Suppressor macrophage treated with lipopolysaccharide for 1 hour (primary cell): ENCODE data around the gene ATR.
"Not testable (repeated sequence)": the region's sequence is repeated elsewhere in the genome, so short reads cannot be mapped to it uniquely, and the experiment has no call there.

Source experiments
- DNase-seq, 3 donors: peaks; one replicate each; pipeline ENCODE4 v3.0.0-alpha.2; 2020 to 2022

ATR gene

DNA sequence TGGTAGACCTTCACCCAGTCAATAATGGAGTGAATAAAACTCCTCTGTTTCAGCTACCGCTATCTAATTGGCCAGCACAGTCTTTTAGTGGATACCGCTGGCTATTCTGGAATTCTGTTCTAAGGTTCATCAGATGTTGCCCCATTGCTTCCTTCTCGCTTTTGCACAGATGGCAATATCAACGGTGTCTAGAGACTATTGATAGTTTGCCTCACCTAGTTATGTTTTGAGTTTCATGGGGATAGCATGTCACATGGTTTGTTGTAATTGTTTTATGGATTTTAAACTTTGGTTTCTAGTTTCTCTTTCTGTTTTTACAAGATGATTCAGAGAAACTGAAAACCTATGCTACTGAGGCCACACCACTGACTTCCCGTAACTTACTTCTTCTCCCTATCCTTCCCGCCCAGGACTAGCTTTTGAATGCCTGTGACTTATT is 132.7 kb downstream of the ATR start:
- peak; percentile 76 to 94 (median 79) for DNase-seq

DNA sequence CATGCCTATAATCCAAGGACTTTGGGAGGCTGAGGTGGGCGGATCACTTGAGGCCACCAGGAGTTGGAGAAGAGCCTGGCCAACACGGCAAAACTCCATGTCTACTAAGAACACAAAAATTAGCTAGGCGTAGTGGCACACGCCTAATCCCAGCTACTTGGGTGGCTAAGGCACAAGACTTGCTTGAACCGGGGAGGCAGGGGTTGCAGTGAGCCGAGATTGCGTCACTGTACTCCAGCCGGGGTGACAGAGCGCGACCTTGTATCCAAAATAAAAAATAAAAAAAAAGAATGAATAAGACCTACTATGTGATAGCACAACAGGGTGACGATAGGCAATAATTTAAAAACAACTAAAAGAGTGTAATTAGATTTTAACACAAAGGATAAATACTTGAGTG is 134.2 kb downstream of the ATR start:
- no peak for DNase-seq

DNA sequence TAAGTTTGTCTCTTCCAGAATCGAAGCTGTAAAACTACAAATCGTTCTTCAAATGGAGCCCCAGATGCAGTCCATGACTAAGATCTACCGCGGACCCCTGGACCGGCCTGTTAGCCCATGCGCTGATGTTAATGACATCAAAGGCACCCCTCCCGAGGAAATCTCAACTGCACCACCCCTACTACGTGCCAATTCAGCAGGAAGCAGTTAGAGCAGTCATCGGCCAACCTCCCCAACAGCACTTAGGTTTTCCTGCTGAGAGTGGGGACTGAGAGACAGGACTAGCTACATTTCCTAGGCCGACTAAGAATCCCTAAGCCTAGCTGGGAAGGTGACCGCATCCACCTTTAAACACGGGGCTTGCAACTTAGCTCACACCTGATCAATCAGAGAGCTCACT is 135.5 kb downstream of the ATR start:
- DNase-seq, result not testable (repeated sequence)

DNA sequence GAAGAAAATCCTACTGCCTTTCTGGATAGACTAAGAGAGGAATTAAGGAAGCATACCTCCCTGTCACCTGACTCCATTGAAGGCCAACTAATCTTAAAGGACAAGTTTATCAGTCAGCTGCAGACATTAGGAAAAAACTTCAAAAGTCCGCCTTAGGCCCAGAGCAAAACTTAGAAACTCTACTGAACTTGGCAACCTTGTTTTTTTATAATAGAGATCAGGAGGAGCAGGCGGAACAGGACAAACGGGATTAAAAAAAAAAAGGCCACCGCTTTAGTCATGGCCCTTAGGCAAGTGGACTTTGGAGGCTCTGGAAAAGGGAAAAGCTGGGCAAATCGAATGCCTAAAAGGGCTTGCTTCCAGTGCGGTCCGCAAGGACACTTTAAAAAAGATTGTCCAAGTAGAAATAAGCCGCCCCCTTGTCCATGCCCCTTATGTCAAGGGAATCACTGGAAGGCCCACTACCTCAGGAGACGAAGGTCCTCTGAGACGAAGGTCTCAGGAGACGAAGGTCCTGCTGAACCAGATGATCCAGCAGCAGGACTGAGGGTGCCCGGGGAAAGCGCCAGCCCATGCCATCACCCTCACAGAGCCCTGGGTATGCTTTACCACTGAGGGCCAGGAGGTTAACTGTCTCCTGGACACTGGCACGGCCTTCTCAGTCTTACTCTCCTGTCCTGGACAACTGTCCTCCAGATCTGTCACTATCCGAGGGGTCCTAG is 138.9 kb downstream of the ATR start:
- DNase-seq, result not testable (repeated sequence)

DNA sequence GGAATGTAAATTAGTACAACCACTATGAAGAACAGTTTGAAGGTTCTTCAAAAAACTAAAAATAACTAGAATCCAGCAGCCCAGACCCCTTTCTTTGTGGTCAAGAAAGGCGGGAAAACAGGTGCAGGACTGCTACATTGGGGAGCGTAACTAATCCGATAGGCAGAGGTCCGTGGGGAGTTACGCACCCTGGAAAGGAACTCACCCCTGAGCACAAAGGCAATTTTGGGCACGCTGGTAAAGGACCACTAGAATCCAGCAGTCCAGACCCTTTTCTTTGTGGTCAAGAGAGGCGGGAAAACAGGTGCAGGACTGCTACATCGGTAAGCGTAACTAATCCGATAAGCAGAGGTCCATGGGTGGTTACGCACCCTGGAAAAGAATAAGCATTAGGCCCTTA is 140.4 kb downstream of the ATR start:
- DNase-seq, result not testable (repeated sequence)

DNA sequence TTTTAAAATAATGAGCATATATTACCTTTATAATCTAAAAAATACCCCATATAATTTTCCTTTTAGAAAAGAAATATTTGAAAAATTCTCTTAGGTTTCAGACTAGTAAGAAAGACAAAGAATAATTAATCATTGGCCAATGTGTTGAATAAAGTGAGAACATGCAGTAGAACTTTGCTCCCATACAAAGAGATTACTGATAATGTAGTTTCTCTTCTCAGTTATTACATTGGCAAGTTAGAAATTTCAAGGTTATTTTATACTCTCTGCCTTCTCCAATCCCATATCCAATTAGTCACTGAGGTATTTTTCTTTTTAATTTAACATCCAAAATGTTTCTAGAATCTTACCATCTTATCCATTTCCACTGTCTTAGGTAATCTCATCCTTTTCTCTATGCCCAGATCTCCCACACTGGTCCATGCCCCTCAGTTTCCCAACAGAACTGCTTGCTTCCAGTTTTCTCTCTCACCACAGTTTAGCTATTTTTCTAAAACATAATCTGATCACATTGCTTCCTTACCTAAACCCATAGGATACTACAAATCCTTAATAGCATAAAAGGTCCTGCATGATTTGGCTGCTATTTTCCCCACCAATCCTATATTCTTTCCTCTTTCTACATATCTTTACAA is 141.5 kb downstream of the ATR start:
- DNase-seq, result no peak

DNA sequence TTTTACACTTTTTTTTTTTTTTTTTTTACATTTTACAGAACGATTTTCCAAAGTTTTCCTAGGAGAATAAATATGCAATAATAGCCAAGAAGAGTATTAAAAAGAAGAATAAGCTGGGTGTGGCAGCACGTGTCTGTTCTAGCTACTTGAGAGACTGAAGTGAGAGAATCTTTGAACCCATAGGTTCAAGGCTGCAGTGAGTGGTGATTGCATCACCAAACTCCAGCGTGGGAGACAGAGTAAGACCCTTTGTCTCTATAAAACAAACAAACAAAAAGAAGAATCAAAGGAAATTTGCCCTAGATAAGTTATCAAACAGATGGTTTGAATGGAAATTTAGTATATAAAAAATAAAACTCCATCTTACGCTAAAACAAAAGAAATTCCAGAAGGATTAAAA is 144.0 kb downstream of the ATR start:
- DNase-seq, result no peak

DNA sequence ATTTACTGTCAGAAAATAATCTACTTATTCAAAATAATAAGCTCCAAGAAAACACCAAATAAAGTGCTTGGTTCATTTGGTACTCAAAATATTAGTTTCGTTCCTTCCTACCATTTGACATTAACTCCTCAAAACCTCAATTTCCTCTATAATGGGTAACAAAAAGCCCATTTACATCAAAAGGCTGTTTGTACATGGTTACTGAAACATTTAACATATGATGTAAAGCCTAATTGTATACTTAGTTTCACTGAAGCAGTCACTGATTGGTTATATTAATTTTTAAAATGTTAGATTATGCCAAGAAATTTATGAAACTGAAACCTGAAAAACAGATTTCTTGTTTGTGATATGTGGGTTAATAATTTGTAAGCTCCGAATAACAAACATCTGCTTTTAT is 145.4 kb downstream of the ATR start:
- DNase-seq, result no peak

DNA sequence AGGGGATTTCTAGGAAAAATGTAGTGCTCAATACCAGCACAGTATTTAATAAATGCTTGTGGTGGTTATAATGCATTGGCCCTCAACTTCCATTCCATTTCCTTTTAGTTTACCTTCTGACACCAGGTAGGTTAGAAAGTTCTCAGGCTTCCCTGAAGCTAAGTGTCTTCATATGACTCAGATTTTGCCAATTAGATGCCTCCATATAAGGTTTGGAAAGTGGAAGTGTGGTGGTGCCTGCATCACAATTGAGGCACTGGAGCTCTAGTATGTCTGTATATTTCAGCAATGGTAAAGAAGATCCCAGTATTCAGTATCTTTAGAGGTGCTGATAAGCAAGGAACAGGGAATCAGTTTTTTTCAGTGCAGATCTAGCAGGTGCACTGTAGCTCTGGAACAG is 149.0 kb downstream of the ATR start:
- no peak for DNase-seq

DNA sequence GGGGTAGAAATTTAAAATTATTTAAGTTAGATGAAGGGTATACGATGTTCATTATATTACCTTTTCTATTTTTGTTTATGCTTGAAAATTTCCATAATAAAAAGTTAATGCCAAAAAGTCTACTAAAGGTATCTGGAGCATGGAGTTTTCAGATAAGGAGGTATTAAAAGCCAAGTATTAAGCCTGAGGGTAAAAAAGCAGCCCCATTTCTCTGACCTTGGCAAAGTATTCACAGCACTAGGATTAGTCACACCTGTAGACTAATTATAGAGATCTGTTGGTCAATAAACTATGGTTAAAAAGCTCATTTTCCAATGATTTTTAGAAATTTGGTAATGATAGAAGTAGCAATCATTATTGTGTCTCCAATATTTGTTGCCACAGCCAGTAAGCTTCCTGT is 153.8 kb downstream of the ATR start:
- no peak for DNase-seq

DNA sequence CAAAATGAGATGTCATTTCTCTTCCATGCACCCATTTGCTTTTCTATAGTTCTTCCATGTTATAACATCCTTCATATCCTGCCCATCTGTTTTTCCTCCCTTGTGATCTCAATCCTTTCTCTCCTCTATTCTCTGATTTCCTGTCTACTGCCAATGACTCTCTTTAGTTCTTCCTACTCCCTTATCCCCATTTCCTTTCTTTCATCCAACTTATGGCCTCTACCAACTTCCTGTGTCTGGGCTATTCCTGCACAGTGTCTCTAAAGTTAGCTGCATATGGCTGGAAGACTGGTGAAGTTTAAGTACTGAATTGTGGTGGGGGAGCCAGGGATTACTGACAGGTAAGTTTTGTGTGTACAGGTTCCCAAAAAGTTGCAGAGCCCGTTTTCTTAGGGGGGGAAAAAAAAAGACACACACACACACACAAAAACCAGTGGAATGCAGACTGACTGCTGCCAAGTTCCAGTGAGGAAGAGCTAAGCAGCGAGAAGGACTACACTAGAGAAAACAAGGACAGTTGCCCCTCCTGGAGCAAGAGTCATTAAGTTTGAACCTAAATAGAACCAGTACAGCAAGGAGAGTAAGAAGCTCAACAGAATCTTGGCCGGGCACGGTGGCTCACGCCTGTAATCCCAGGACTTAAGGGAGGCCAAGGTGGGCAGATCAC is 159.5 kb downstream of the ATR start:
- no peak for DNase-seq

DNA sequence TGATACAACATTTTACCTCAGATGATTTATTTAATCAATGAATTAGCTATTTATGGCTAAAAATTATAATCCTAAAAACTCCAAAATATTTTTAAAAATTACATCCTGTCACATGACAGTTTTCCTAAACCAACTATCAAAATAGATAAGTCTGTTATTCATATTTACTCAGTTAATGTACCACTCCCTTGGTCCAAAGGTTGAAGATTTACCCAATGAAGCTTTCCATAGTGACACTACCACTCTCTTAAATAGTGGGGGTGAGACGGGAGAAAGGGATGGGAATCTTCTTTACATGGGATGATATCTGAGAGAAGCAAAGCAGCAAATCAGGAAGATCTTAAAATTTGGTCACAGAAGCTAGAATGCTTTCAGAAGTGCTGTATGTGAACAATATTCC is 161.2 kb downstream of the ATR start:
- no peak for DNase-seq

DNA sequence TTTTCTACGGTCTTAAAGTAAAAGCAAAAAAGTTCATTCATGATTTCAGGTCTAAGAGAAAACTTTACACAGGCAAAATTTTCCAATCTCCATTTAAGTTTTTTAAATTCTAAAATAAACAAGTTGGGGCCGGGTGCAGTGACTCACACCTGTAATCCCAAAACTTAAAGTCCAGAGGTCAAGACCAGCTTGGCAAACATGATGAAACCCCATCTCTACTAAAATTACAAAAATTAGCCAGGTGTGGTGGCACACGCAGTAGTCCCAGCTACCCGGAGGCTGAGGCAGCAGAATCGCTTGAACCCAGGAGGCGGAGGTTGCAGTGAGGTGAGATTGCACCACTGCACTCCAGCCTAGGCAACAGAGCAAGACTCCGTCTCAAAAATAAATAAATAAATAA is 178.0 kb downstream of the ATR start:
- not testable (repeated sequence) for DNase-seq
